GM18526 (cell line): ENCODE measurements around the gene CHAMP1.

ENCODE experiments used
- POLR2A ChIP-seq: IDR thresholded peaks from 3 replicates; pipeline ENCODE4 v1.6.1; 2011; ENCODE audit not compliant: insufficient read length; ENCODE audit errors: extremely low read depth

Gene CHAMP1

GRCh38 chr13:114285166-114285808 is 29.0 kb upstream of the CHAMP1 start:
- TF ChIP-seq POLR2A, result no peak

DNA sequence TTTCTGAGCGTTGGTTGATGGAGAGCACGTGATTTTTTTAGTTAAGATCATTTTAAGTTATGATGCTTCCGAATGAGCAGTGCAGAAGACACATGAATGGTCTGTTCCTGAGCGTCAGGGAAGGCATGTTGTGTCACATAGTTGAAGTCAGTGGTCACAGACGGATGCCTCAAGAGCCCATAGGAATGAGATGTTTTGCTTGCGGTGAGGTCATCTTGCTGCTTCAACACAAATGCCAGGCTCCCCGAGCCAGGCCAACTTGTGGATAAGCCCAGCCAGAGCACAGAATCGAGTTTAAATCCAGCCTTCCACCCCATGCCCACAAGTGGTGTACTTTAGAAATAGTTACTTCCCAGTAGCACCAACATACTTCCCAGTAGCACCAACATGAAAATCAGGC is 27.5 kb upstream of the CHAMP1 start:
- TF ChIP-seq POLR2A, result no peak

DNA sequence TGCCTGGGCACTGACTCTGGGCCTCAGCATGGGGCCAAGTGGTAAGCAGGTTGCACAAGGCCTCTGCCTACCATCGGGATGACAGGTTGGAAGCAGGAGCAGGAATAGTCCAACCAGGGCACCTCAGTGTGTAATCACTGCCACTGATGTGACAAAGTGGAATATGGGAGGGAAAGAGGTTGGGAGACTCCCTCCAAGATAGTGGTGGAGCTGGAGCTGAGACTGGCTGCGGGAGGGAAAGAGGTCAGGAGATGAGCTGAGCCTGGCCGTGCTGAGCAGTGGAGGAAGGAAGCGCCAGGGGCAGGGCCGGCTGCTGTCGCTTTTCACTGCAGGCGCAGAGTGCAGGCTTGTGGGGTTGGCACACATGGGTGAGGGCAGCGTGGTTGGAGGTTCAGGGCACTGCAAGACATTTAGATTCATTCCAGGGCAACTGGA is 26.1 kb upstream of the CHAMP1 start:
- TF ChIP-seq POLR2A, result no peak

DNA sequence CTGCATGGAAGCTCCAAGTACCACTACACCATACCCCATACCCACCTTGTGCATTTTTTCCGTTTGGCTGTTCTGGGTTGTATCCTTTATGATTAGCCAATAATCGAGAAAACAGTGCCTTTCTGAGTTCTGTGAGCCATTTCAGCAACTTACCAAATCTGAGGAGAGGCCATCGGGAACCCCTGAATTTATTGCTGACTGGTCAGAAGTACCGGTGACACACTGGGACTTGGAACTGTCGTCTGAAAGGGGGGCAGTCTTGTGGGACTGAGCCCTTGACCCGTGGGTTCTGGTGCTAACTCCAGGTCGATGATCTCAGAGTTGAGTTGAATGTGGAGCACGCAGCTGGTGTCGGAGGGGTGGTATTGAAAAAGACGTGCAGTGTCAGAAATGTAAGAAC is 17.9 kb upstream of the CHAMP1 start:
- no peak for TF ChIP-seq POLR2A

- no peak for TF ChIP-seq POLR2A
These were observed 17.4 kb upstream of the CHAMP1 start for GRCh38 chr13:114296902-114297301.

- no peak for TF ChIP-seq POLR2A
These were observed 15.4 kb upstream of the CHAMP1 start for GRCh38 chr13:114298866-114299265.

GRCh38 chr13:114299604-114300305 is 14.5 kb upstream of the CHAMP1 start:
- TF ChIP-seq POLR2A, result no peak

GRCh38 chr13:114303700-114304327 is 10.5 kb upstream of the CHAMP1 start:
- no peak for TF ChIP-seq POLR2A

DNA sequence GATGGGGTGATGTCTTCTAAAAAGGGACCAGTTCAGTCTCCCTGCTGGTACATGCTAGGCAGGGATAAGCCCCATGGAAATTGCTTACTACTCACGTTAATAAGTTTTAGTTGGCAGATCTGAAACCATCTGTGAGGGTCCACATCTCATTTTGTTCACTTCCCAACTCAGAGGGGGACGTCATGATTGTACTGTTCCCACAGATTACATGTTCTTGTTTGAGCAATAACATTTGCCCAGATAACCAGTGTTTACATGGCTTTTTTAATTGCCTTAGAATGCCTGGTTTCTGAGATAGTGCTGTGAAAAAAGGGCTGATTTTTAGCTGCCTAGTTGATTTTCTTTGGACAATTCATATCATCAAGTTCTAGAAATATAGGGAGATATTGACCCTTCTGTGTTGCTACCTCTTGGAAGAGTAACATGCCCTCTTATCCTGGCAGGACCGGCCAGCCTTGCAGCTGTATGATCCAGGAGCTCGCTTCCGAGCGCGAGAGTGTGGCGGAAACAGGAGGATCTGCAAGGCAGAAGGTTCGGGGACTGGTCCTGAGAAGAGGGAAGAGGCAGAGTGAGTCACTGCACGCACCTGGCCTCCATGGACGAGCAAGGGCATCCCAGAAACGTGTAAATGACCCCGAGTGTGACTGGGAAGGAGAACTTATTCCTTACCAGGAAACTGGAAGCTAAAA is 9.8 kb upstream of the CHAMP1 start:
- no peak for TF ChIP-seq POLR2A

- TF ChIP-seq POLR2A, result no peak
These were observed 5.2 kb upstream of the CHAMP1 start for GRCh38 chr13:114309086-114309485.

DNA sequence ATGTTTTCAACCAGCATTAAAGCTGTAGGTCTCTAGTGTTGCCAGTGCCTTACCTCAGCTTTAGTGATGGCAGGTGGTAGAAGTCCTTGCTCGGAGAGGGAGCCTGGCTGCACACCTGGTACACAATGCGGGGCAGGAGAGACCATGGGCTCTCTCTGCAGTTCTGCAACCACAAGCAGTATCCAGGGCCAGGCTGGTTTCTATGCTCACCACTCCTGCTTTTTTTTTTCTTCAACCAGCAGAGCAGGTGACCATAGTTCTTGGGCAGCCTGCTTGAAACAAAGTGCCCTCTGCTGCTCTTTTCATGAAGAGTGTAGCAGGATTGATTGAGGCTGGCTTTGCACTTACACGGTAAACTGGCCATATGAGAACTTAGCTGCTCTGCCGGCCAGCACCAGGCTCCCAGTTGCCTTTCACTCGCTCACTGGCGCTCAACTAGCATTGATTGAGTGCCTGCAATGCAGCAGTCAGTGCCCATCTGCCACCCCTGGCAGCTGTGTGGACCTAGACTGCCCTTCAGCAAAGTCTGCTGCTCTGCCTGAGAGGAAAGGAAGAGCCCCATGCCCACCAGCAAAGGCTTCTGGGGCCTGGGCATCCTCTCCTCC is 4.4 kb upstream of the CHAMP1 start:
- no peak for TF ChIP-seq POLR2A

DNA sequence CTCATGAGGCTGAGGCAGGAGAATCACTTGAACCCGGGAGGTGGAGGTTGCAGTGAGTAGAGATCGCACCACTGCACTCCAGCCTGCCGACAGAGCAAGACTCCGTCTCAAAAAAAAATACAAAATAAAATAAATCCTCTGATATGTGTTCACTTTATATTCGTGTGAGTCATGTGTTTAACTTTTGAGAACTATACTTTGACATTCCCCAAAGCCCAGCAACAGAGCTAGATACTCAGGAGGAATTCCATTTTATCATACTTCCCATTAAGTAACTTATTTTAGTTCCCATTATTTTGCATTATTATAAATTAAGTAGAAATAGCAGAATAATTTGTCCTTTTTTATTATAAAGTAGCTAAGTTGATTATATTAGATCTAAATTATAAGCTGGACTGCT is 3.3 kb upstream of the CHAMP1 start:
- no peak for TF ChIP-seq POLR2A

- TF ChIP-seq POLR2A, result no peak
These were observed 2.9 kb upstream of the CHAMP1 start for GRCh38 chr13:114311387-114311786.

DNA sequence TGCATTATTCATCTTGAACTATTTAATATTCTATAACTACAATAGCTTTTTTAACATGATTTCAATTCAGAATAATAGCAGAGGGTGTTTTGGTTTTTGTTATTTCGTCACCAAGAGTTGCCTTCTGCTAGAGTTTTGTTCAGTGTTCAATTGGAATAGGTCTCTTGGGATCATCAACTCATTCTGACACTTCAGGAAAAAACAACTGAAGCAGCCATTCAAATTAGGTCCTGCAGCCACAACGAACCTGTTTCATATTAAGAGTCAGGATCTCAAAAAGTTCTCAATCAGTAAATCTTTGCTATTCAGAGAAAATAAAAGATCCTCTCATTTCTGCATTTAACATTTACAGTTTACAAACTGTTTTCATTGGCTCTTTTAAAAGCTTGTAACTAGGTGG is 2.4 kb upstream of the CHAMP1 start:
- no peak for TF ChIP-seq POLR2A

GRCh38 chr13:114313061-114313860 is 1.0 kb upstream of the CHAMP1 start:
- TF ChIP-seq POLR2A, result no peak

GRCh38 chr13:114315074-114315785 is 927 bp downstream of the CHAMP1 start:
- no peak for TF ChIP-seq POLR2A
